Keratinocyte (primary cell): ENCODE results near the gene PLA2G2D.

ENCODE experiments used
- EZH2 ChIP-seq: IDR thresholded peaks from one replicate; pipeline ENCODE4 v1.6.1; 2012; ENCODE audit warnings: inconsistent platforms, mild to moderate bottlenecking, low read length, moderate library complexity
- TF ChIP-seq, protein P1 (sequence below), 3 experiments: IDR thresholded peaks in 1 of 3; conservative IDR thresholded peaks in 1 of 3; optimal IDR thresholded peaks in 1 of 3; 2 replicates in 2 of 3; 3 replicates in 1 of 3; pipeline versions ENCODE3 to v1.5.1; 2011; ENCODE audit warnings: low read length in 3 of 3, mild to moderate bottlenecking in 3 of 3, moderate library complexity in 2 of 3, control low read depth in 1 of 3, inconsistent platforms in 1 of 3; ENCODE audit not compliant: insufficient read depth in 2 of 3; ENCODE audit errors: extremely low read depth in 1 of 3

DNA sequence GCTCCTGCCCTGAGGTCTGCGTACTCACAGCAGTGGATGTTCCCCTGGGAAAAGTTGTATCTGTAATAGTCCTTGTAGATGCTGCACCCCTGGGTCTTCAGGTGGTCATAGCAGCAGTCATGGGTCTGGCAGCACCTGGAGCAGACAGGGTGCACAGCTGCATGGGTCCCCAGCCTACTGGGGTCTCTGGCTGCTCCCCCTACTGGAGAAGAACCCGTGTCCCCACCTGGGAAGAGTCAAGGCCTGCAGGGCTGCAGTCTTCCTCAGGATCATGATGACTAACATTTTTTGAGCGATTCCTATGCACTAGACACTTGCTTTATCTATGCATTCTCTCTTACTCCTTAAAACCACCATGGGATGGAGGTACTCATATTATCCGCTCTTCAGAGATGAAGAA, 3.9 kb downstream of the PLA2G2D start:
- TF ChIP-seq, protein P1, sequence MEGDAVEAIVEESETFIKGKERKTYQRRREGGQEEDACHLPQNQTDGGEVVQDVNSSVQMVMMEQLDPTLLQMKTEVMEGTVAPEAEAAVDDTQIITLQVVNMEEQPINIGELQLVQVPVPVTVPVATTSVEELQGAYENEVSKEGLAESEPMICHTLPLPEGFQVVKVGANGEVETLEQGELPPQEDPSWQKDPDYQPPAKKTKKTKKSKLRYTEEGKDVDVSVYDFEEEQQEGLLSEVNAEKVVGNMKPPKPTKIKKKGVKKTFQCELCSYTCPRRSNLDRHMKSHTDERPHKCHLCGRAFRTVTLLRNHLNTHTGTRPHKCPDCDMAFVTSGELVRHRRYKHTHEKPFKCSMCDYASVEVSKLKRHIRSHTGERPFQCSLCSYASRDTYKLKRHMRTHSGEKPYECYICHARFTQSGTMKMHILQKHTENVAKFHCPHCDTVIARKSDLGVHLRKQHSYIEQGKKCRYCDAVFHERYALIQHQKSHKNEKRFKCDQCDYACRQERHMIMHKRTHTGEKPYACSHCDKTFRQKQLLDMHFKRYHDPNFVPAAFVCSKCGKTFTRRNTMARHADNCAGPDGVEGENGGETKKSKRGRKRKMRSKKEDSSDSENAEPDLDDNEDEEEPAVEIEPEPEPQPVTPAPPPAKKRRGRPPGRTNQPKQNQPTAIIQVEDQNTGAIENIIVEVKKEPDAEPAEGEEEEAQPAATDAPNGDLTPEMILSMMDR (optimal IDR thresholded peaks at IDR 0.05 in 1 of 3, IDR thresholded peaks at IDR 0.05 in 1 of 3, conservative IDR thresholded peaks at IDR 0.05 in 1 of 3; ENCODE audit: extremely low read depth in 1 of 3, insufficient read depth in 2 of 3, low read length in 3 of 3) = no peak
- no peak for TF ChIP-seq EZH2
